Endothelial cell of umbilical vein (primary cell): ENCODE data around the gene ZBTB18. TPM values are rescaled to one million over a fixed set of nuclear protein-coding genes. Genes with fewer than 3 reads are reported as not detected.

Source experiments
- BruUV-seq: library from RNA; stranded (reverse); fragments of 400-500 nt; replicated peaks from 2 replicates; lab custom pipeline; 2021; lab: Mats Ljungman, UMichigan
- CTCF ChIA-PET: fragments of 300-600, 350-600 bp; sonication (Branson Sonifier 250); formaldehyde crosslinking; loops from one replicate; lab custom pipeline; 2021; ENCODE audit warnings: antibody characterized with exemption, inconsistent platforms; lab: Charles Lee
- POLR2A ChIA-PET: fragments of 300-600, 350-600 bp; sonication (Branson Sonifier 250); formaldehyde crosslinking; loops from one replicate; lab custom pipeline; 2021; ENCODE audit warnings: antibody characterized with exemption, inconsistent platforms; lab: Charles Lee
- DNase-seq: peaks from one replicate; pipeline ENCODE4 v3.0.0-alpha.2; 2011; ENCODE audit warnings: low read depth, low spot score
- FAIRE-seq: peaks from 2 replicates; lab custom pipeline; 2011; peaks lifted over from hg19 to GRCh38; lab: Jason Lieb, UNC
- H2AFZ ChIP-seq: 2 replicates; pipeline ENCODE4 v1.6.0; 2012; ENCODE audit warnings: low read depth, low read length, control low read depth, inconsistent platforms
- H3K27ac ChIP-seq: 2 replicates; pipeline ENCODE4 v1.5.1; 2011; ENCODE audit warnings: low read depth, mild to moderate bottlenecking, control low read depth, low read length, moderate library complexity; ENCODE audit not compliant: insufficient read depth
- H3K27me3 ChIP-seq, 2 experiments: 2 replicates each; pipeline versions ENCODE4 v1.6.0 to v1.6.1; 2011; ENCODE audit warnings: low read length in 2 of 2, mixed read lengths in 1 of 2; ENCODE audit not compliant: control insufficient read depth in 2 of 2, insufficient read depth in 2 of 2
- H3K36me3 ChIP-seq, 2 experiments: 2 replicates in 1 of 2; 3 replicates in 1 of 2; pipeline ENCODE4 v1.5.1; 2011; ENCODE audit warnings: low read length in 2 of 2, mild to moderate bottlenecking in 1 of 2, moderate library complexity in 1 of 2; ENCODE audit not compliant: control insufficient read depth in 2 of 2, insufficient read depth in 2 of 2; ENCODE audit errors: extremely low read depth in 1 of 2
- H3K4me1 ChIP-seq: 3 replicates; pipeline ENCODE4 v1.5.1; 2011; ENCODE audit warnings: mild to moderate bottlenecking, low read length; ENCODE audit not compliant: control insufficient read depth, insufficient read depth; ENCODE audit errors: extremely low read depth
- H3K4me2 ChIP-seq: 2 replicates; pipeline ENCODE4 v1.6.1; 2011; ENCODE audit warnings: low read length, control low read depth, mixed read lengths; ENCODE audit not compliant: insufficient read depth
- H3K4me3 ChIP-seq, 3 experiments: fragments of 200-600 bp in 1 of 3; sonication (generic), shearing (Covaris generic) in 1 of 3; replicated peaks in 1 of 3; 2 replicates each; pipeline ENCODE4 v1.5.1; 2011 to 2016; ENCODE audit warnings: control low read depth in 3 of 3, low read length in 3 of 3, mild to moderate bottlenecking in 2 of 3, inconsistent platforms in 1 of 3, low read depth in 1 of 3, moderate library complexity in 1 of 3; ENCODE audit not compliant: insufficient read depth in 1 of 3
- H3K79me2 ChIP-seq: 2 replicates; pipeline ENCODE4 v1.6.0; 2012; ENCODE audit warnings: low read length, inconsistent platforms; ENCODE audit not compliant: control insufficient read depth, insufficient read depth
- H3K9ac ChIP-seq: replicated peaks from 2 replicates; pipeline ENCODE3; 2011; ENCODE audit warnings: low read length, control low read depth; ENCODE audit not compliant: insufficient read depth; ENCODE audit errors: extremely low read depth
- H3K9me1 ChIP-seq: replicated peaks from 3 replicates; pipeline ENCODE4 v1.6.0; 2011; ENCODE audit warnings: mild to moderate bottlenecking, low read length; ENCODE audit not compliant: control insufficient read depth, insufficient read depth; ENCODE audit errors: extremely low read depth
- H3K9me3 ChIP-seq: replicated peaks from 2 replicates; pipeline ENCODE4 v1.5.1; 2012; ENCODE audit warnings: low read length, inconsistent platforms; ENCODE audit not compliant: control insufficient read depth, insufficient read depth
- H4K20me1 ChIP-seq: replicated peaks from 2 replicates; pipeline ENCODE3; 2011; ENCODE audit warnings: mild to moderate bottlenecking, low read length; ENCODE audit not compliant: control insufficient read depth, insufficient read depth; ENCODE audit errors: extremely low read depth
- FOS ChIP-seq: IDR thresholded peaks from 2 replicates; pipeline ENCODE4 v1.6.1; 2011; ENCODE audit warnings: mild to moderate bottlenecking, low read length, moderate library complexity, borderline replicate concordance; ENCODE audit not compliant: insufficient read depth
- JUN ChIP-seq: IDR thresholded peaks from 2 replicates; pipeline ENCODE4 v1.6.1; 2011; ENCODE audit warnings: borderline replicate concordance, low read depth; ENCODE audit not compliant: insufficient read length, insufficient read depth
- MAX ChIP-seq: IDR thresholded peaks from 2 replicates; pipeline ENCODE4 v1.6.1; 2011; ENCODE audit not compliant: insufficient read depth, insufficient read length
- MYC ChIP-seq: IDR thresholded peaks from one replicate; pipeline ENCODE4 v1.6.1; 2011; ENCODE audit warnings: mild to moderate bottlenecking, low read depth, low read length
- POLR2A ChIP-seq: IDR thresholded peaks from 2 replicates; pipeline ENCODE4 v1.6.1; 2012; ENCODE audit warnings: low read depth, mild to moderate bottlenecking, control low read depth, low read length
- POLR2AphosphoS5 ChIP-seq: IDR thresholded peaks from 2 replicates; pipeline ENCODE4 v1.6.1; 2012; ENCODE audit warnings: low read depth, mild to moderate bottlenecking, control low read depth, low read length, moderate library complexity; ENCODE audit not compliant: insufficient read depth
- dilution Hi-C: fragments of 300-500 bp; cut with MboI; formaldehyde crosslinking; loops from one replicate; pipeline ENCODE4 v1.15.0; 2019; ENCODE audit warnings: low sequenced_read_pairs; ENCODE audit not compliant: extremely low pct_ligation_motif_present
- intact Hi-C: fragments of 100-400 bp; cut with micrococcal nuclease; formaldehyde crosslinking; loops from one replicate; pipeline ENCODE4 v1.10.0; 2022
- polyA plus RNA-seq, 4 experiments: library from polyadenylated mRNA; depleted of rRNA in 3 of 4; stranded (reverse) in 3 of 4; unstranded in 1 of 4; fragments of >200 nt; gene quantifications; 2 replicates each; pipeline versions ENCODE4 v1.2.1 to v1.2.3, GENCODE V29; 2011 to 2012; ENCODE audit warnings: missing spikeins in 1 of 4
- total RNA-seq: library from RNA; stranded (reverse); gene quantifications from 2 replicates; pipeline ENCODE4 v1.2.3, GENCODE V29; 2021
- TF ChIP-seq, protein P1 (sequence below), 2 donors: IDR thresholded peaks; 1 replicate in 1 of 2; 2 replicates in 1 of 2; pipeline ENCODE4 v1.5.1; 2011; ENCODE audit warnings: low read length in 2 of 2, mild to moderate bottlenecking in 2 of 2, moderate library complexity in 2 of 2, control low read depth in 1 of 2, inconsistent platforms in 1 of 2, low read depth in 1 of 2; ENCODE audit not compliant: insufficient read depth in 1 of 2; ENCODE audit errors: extremely low read depth in 1 of 2

ZBTB18 gene
- total and polyA plus RNA-seq, 2 donors (not counting 3 experiments of a cell fraction or from before 2014, with no cell fraction given): 15.5 to 21.1 TPM

DNA sequence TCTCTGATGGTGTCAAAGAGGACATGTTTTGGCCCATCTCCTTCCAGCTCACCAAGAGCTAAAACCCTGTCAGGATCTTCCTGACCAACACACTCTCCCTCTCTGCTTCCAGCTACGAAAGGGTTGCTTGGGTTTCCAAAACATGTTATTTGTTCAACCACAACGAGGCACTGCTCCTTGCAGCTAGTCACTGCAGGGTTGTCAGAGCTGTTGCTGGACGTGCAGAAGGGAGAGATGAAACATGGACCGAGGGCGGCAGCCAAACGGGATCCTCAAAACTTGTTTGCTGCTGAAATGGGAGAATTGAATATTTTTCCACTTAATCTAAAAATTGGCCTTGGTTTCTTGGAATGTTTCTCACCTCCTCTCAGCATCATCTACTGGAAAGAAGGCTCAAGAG is 12.4 kb downstream of the ZBTB18 start:
- H3K4me1 ChIP-seq: no peaks in the 10 kb centered on the region
- no peak for FAIRE-seq
- no peak for DNase-seq
- H3K9me3 ChIP-seq: no peaks in the 10 kb centered on the region
- H4K20me1 ChIP-seq: no peaks in the 10 kb centered on the region
- no peaks in the 10 kb centered on the region for H3K36me3 ChIP-seq
- no peak overlapping the region for H3K9ac ChIP-seq
- H3K79me2 ChIP-seq: no peaks in the 10 kb centered on the region
- TF ChIP-seq POLR2AphosphoS5: no peak
- TF ChIP-seq MYC: no peak
- TF ChIP-seq, protein P1, sequence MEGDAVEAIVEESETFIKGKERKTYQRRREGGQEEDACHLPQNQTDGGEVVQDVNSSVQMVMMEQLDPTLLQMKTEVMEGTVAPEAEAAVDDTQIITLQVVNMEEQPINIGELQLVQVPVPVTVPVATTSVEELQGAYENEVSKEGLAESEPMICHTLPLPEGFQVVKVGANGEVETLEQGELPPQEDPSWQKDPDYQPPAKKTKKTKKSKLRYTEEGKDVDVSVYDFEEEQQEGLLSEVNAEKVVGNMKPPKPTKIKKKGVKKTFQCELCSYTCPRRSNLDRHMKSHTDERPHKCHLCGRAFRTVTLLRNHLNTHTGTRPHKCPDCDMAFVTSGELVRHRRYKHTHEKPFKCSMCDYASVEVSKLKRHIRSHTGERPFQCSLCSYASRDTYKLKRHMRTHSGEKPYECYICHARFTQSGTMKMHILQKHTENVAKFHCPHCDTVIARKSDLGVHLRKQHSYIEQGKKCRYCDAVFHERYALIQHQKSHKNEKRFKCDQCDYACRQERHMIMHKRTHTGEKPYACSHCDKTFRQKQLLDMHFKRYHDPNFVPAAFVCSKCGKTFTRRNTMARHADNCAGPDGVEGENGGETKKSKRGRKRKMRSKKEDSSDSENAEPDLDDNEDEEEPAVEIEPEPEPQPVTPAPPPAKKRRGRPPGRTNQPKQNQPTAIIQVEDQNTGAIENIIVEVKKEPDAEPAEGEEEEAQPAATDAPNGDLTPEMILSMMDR (IDR thresholded peaks at IDR 0.05; ENCODE audit: extremely low read depth in 1 of 2, insufficient read depth in 1 of 2, low read depth in 1 of 2, low read length in 2 of 2): no peak
- no peak for TF ChIP-seq JUN
- TF ChIP-seq MAX: no peak
- TF ChIP-seq POLR2A: no peak
- TF ChIP-seq FOS: no peak
- no peaks in the 10 kb centered on the region for H3K27me3 ChIP-seq
- H2AFZ ChIP-seq: no peak overlapping the region
- no peak overlapping the region for H3K4me3 ChIP-seq
- no peaks in the 10 kb centered on the region for H3K9me1 ChIP-seq
- ChIA-PET CTCF (interaction anchor here (1.5 kb wide), 1 partner anchor 315 kb away, joined by 3 read pairs; no protein-coding TSS in a partner anchor), POLR2A (no interaction called here)
- dilution Hi-C loops: no loop called here
- no TSS peak for BruUV-seq
- intact Hi-C loops: no loop called here
- no peak overlapping the region for H3K27ac ChIP-seq
- H3K4me2 ChIP-seq: no peak overlapping the region
